ENCODE results near the gene MFGE8.

MFGE8 gene

DNA sequence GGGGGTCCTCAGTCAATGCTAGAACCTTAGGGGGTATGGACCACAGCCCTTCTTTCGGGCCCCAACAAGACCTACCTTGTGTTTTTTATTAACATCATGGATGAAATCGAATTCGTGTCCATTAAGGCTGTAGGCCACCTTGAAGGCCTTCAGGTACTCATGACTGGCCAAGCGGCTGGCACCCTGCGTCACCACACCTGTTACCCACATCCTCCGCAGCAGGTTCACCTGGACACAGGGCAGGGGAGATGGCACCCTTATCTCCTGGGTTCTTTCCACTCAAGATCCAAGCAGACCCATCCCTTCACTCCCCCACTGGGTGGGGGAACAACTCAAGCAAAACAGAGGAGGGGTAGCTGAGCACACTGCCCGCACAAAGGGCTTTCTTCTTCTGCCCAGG is 6.6 kb downstream of the MFGE8 start:
- H3K9me3 Mint-ChIP-seq, result no peaks in the 10 kb centered on the region
- H3K4me3 Mint-ChIP-seq, result no peak overlapping the region
- TF ChIP-seq, protein P1, sequence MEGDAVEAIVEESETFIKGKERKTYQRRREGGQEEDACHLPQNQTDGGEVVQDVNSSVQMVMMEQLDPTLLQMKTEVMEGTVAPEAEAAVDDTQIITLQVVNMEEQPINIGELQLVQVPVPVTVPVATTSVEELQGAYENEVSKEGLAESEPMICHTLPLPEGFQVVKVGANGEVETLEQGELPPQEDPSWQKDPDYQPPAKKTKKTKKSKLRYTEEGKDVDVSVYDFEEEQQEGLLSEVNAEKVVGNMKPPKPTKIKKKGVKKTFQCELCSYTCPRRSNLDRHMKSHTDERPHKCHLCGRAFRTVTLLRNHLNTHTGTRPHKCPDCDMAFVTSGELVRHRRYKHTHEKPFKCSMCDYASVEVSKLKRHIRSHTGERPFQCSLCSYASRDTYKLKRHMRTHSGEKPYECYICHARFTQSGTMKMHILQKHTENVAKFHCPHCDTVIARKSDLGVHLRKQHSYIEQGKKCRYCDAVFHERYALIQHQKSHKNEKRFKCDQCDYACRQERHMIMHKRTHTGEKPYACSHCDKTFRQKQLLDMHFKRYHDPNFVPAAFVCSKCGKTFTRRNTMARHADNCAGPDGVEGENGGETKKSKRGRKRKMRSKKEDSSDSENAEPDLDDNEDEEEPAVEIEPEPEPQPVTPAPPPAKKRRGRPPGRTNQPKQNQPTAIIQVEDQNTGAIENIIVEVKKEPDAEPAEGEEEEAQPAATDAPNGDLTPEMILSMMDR (IDR thresholded peaks at IDR 0.05; ENCODE audit: unreplicated experiment in 3 of 3), result no peak
- H3K27ac Mint-ChIP-seq, result no peak overlapping the region
- H3K36me3 Mint-ChIP-seq (ENCODE audit: low read depth), result peaks cover 44% of the 10 kb centered on the region
- H3K27me3 Mint-ChIP-seq (ENCODE audit: low read depth), result no peaks in the 10 kb centered on the region
- peaks cover 32% of the 10 kb centered on the region for H3K4me1 Mint-ChIP-seq

DNA sequence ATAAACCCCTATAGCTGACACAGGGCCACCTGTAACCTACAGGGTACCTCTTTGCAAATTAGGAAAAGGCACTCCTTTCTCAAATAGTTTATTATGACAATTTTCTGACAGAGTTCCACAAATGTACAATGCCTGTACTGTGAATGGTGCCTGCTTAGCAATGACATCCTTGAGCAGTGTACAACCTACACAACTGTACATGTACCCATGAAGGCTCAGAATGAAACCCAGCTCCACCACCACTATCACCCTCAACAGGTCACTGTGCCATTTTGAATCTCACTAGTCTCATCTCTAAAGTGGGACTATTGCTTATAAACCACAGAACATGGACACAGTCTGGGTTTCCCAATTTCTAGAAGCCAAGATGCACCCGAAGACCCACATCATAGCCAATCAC is 7.0 kb downstream of the MFGE8 start:
- Mint-ChIP-seq H3K9me3 (no peaks in the 10 kb centered on the region), H3K36me3 (ENCODE audit: low read depth) (peaks cover 46% of the 10 kb centered on the region), H3K27ac (no peak overlapping the region), H3K4me3 (no peak overlapping the region), H3K27me3 (ENCODE audit: low read depth) (no peaks in the 10 kb centered on the region), H3K4me1 (peaks cover 28% of the 10 kb centered on the region)
- TF ChIP-seq, protein P1 (IDR thresholded peaks at IDR 0.05; ENCODE audit: unreplicated experiment in 3 of 3), result no peak

DNA sequence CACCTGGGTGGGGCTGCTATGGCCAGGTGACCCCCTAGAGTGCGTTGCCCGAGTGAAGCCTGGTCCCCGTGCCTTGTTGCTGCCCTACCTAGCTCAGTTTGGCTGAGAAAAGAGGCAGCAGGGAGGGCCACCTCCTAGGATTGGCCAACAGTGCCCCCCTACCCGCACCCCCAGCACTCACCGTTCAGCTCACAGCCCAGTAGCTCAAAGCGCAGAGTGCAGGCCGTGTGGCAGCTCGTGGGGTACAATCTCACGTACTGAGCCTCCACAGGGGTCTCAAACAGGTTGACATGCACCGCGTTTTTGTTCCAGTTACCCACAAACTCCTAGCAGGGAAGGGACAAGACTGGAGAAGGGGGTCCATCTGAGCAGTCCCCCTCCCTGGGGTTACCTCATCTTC is 7.6 kb downstream of the MFGE8 start:
- Mint-ChIP-seq H3K27me3 (ENCODE audit: low read depth) (no peaks in the 10 kb centered on the region), H3K36me3 (ENCODE audit: low read depth) (peaks cover 51% of the 10 kb centered on the region), H3K4me3 (no peak overlapping the region), H3K4me1 (peaks cover 28% of the 10 kb centered on the region), H3K27ac (peak overlapping the region in 1 of 3 experiments; percentile 61), H3K9me3 (no peaks in the 10 kb centered on the region)
- TF ChIP-seq, protein P1 (IDR thresholded peaks at IDR 0.05; ENCODE audit: unreplicated experiment in 3 of 3), result no peak

DNA sequence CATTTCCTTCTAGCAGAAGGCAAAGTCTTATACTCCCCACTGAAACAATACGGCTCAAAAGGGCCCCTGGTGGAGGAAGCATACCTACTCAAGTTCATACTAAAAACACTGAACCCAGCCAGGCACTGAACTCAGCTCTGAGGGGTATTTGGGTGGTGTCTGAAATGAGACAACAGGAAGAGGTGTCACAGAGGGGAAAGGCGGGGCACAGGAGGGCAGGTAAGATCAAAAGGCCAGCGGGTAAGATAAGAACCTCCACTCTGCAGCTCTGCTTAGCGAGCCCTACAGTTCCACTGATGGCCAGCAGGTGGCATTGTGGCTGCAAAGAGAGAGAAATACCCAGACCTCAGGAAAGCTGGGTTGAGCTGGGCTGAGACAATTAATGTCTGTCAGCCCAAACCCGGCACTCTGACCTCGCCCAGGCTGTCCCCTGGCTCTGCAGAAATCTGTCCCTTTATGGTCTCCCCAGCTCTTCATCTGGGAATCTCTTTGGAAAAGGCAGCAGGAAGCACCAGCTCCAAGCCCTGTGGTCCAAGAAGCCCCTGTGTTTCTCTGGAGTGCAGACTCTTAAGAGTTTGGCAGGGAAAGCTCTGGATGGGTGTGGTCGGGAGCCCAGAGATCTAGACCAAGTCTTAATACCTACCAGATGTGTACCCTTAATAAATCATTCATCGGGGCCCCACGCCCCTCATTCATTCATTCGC is 8.4 kb downstream of the MFGE8 start:
- Mint-ChIP-seq H3K9me3 (no peaks in the 10 kb centered on the region), H3K27me3 (ENCODE audit: low read depth) (no peaks in the 10 kb centered on the region), H3K4me3 (no peak overlapping the region), H3K27ac (peak overlapping the region in 2 of 3 experiments; percentile 33 to 61), H3K4me1 (peaks cover 21% of the 10 kb centered on the region), H3K36me3 (ENCODE audit: low read depth) (peaks cover 54% of the 10 kb centered on the region)
- TF ChIP-seq, protein P1 (IDR thresholded peaks at IDR 0.05; ENCODE audit: unreplicated experiment in 3 of 3), result peak; percentile 97 to 99 (median 98)

DNA sequence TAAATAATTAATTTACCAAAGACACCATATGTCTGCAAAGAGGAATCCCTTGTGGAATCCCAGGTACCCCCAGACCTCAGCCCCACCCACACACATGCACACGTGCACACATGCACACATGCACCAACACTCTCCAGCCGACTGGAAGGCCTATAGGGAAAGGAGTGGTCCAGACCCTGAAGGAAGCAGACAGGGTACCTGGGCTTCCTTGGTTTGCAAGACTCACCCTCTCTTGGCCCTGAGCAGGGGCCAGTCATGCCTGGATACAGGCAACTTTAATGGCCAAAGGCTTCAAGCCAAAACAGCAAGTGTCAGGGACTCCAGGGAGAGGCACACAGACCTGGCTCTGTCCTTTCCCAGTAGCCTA is 8.9 kb downstream of the MFGE8 start:
- H3K36me3 Mint-ChIP-seq (ENCODE audit: low read depth), result peaks cover 48% of the 10 kb centered on the region
- H3K4me3 Mint-ChIP-seq, result no peak overlapping the region
- H3K27me3 Mint-ChIP-seq (ENCODE audit: low read depth), result no peaks in the 10 kb centered on the region
- no peaks in the 10 kb centered on the region for H3K9me3 Mint-ChIP-seq
- TF ChIP-seq, protein P1 (IDR thresholded peaks at IDR 0.05; ENCODE audit: unreplicated experiment in 3 of 3), result no peak
- no peak overlapping the region for H3K27ac Mint-ChIP-seq
- peaks cover 16% of the 10 kb centered on the region for H3K4me1 Mint-ChIP-seq

DNA sequence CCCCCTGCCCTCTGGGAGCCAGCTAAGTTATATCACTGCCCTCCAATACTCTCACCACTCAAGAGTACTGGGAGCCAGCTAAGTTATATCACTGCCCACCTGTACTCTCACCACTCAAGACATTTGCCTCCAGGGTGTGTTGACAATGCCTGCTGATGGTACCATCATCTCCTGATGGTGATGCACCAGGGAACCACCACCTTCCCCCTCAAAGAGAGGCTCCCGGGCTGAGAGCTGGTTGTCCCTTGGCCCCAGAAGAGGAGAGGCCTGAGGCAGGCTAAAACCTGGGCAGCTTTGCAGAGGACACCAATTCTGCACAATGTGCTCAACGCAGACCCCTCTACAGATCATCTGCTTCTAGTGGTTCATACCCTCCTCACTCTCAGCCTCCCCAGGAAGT is 10.3 kb downstream of the MFGE8 start:
- Mint-ChIP-seq H3K27me3 (ENCODE audit: low read depth) (no peaks in the 10 kb centered on the region), H3K9me3 (no peaks in the 10 kb centered on the region), H3K27ac (no peak overlapping the region), H3K36me3 (ENCODE audit: low read depth) (peaks cover 42% of the 10 kb centered on the region), H3K4me3 (no peak overlapping the region), H3K4me1 (peaks cover 17% of the 10 kb centered on the region)
- TF ChIP-seq, protein P1 (IDR thresholded peaks at IDR 0.05; ENCODE audit: unreplicated experiment in 3 of 3), result no peak
